ENCODE results near the gene DPH7.
"Not testable (repeated sequence)": the region's sequence is repeated elsewhere in the genome, so short reads cannot be mapped to it uniquely, and the experiment has no call there.

DPH7 gene

GRCh38 chr9:137558127-137558526, 20.6 kb downstream of the DPH7 start (continued):
- TF ChIP-seq BACH2 (CRISPR knock-in tag; IDR thresholded peaks at IDR 0.05; ENCODE audit: borderline replicate concordance), result no peak

DNA sequence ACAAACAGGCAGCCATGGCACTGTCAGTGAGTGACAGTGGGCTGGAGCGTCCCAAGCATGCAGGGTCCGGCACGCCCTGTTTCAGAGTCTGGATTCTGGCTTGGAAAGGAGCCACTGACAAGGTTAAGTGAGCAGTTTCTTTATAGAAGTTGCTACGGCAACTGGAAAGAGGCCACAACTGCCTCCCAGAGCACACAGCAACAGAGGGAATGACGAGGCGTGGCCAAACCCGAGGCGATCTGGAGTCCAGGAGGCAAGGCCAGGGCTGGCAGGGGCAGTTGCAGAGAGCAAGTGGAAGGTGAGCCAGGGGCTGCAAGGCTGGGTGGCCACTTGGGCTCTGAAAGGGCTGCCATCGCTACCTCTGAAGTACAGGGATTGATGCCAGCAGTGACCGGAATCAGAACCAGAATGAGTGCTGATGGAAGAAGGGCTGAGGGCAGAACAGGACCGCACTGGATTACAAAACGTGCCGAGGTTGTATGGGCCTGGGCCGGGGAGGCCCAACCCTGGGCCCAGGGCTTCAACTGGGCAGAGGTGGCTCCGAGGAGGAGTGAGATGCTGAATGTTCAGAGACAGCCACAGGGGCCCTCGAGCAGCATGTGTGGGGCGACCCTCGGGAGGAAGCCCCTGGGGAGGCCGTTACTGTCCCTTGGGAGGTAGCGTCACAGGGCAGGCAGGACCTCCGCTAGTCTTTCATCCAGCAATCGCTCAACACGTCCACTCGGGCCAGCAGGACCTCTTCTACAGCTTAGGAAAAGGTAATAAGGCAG, 22.5 kb downstream of the DPH7 start:
- no peak for TF ChIP-seq GLIS3 (CRISPR knock-in tag; IDR thresholded peaks at IDR 0.05)
- TF ChIP-seq POU6F1 (CRISPR knock-in tag; IDR thresholded peaks at IDR 0.05; ENCODE audit: borderline replicate concordance, low read depth), result no peak
- TF ChIP-seq ZNF8 (CRISPR knock-in tag; IDR thresholded peaks at IDR 0.05), result no peak
- TF ChIP-seq ISL1 (CRISPR knock-in tag; IDR thresholded peaks at IDR 0.05), result no peak
- no peak for TF ChIP-seq CREB5 (CRISPR knock-in tag; IDR thresholded peaks at IDR 0.05; ENCODE audit: low read depth)
- TF ChIP-seq ZFP30 (CRISPR knock-in tag; IDR thresholded peaks at IDR 0.05), result no peak
- TF ChIP-seq RARB (CRISPR knock-in tag; IDR thresholded peaks at IDR 0.05), result no peak
- no peak for ATAC-seq

DNA sequence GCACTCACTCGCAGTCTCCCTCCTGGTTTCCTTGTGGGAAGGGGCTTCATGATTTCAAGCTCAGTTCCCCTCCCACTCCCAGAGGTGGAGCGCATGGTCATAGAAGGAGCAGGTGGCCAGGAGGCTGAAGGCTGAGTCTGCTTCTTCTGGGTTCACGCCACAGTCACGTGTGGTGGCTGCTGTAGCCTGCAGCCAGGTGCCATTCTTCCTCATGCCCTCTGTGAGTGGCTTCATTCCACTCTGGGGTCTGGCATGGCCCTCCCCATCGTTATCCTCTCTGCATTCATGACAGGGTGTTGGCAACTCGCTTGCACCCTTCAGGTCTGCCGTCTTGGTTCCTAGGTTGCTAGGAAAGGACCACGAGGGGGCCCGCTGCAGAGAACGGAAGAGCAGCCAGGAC, 23.5 kb downstream of the DPH7 start:
- no peak for ATAC-seq
- TF ChIP-seq ZFP3 (CRISPR knock-in tag; IDR thresholded peaks at IDR 0.05) (no peak), ZFP30 (CRISPR knock-in tag; IDR thresholded peaks at IDR 0.05) (no peak), POU6F1 (CRISPR knock-in tag; IDR thresholded peaks at IDR 0.05; ENCODE audit: borderline replicate concordance, low read depth) (no peak), SNAI2 (CRISPR knock-in tag; IDR thresholded peaks at IDR 0.05) (no peak), RARB (CRISPR knock-in tag; IDR thresholded peaks at IDR 0.05) (no peak), GLIS3 (CRISPR knock-in tag; IDR thresholded peaks at IDR 0.05) (no peak)

DNA sequence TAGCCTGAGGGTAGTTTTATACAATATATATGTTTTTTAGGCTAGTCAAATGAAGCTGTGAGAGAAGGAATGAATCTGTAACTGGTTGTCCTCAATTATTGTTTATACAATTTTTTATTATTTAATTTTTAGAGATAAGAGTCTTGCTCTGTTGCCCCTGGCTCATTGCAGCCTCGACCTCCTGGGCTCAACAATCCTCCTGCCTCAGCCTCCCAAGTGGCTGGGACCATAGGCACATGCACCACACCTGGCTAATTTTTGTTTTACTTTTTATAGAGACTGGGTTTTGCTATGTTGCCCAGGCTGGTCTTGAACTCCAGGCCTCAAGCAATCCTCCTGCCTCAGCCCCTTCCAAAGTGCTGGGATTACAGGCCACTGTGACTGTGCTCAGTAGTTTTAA, 24.4 kb downstream of the DPH7 start:
- TF ChIP-seq RARB (CRISPR knock-in tag; IDR thresholded peaks at IDR 0.05), result no peak
- TF ChIP-seq ESRRG (CRISPR knock-in tag; IDR thresholded peaks at IDR 0.05), result no peak
- TF ChIP-seq ZNF8 (CRISPR knock-in tag; IDR thresholded peaks at IDR 0.05), result no peak
- no peak for TF ChIP-seq CREB5 (CRISPR knock-in tag; IDR thresholded peaks at IDR 0.05; ENCODE audit: low read depth)
- TF ChIP-seq ARNTL (CRISPR knock-in tag; IDR thresholded peaks at IDR 0.05; ENCODE audit: borderline replicate concordance, low read depth), result no peak
- TF ChIP-seq, protein P1, sequence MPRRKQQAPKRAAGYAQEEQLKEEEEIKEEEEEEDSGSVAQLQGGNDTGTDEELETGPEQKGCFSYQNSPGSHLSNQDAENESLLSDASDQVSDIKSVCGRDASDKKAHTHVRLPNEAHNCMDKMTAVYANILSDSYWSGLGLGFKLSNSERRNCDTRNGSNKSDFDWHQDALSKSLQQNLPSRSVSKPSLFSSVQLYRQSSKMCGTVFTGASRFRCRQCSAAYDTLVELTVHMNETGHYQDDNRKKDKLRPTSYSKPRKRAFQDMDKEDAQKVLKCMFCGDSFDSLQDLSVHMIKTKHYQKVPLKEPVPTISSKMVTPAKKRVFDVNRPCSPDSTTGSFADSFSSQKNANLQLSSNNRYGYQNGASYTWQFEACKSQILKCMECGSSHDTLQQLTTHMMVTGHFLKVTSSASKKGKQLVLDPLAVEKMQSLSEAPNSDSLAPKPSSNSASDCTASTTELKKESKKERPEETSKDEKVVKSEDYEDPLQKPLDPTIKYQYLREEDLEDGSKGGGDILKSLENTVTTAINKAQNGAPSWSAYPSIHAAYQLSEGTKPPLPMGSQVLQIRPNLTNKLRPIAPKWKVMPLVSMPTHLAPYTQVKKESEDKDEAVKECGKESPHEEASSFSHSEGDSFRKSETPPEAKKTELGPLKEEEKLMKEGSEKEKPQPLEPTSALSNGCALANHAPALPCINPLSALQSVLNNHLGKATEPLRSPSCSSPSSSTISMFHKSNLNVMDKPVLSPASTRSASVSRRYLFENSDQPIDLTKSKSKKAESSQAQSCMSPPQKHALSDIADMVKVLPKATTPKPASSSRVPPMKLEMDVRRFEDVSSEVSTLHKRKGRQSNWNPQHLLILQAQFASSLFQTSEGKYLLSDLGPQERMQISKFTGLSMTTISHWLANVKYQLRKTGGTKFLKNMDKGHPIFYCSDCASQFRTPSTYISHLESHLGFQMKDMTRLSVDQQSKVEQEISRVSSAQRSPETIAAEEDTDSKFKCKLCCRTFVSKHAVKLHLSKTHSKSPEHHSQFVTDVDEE (CRISPR knock-in tag; IDR thresholded peaks at IDR 0.05), result no peak
- no peak for TF ChIP-seq SNAI2 (CRISPR knock-in tag; IDR thresholded peaks at IDR 0.05)
- TF ChIP-seq PPARA (CRISPR knock-in tag; IDR thresholded peaks at IDR 0.05; ENCODE audit: borderline replicate concordance), result no peak
- no peak for TF ChIP-seq ZNF565 (CRISPR knock-in tag; conservative IDR thresholded peaks at IDR 0.05; ENCODE audit: low read depth)
- TF ChIP-seq POU6F1 (CRISPR knock-in tag; IDR thresholded peaks at IDR 0.05; ENCODE audit: borderline replicate concordance, low read depth), result no peak
- no peak for TF ChIP-seq CSDC2 (CRISPR knock-in tag; IDR thresholded peaks at IDR 0.05)
- TF ChIP-seq TOX (CRISPR knock-in tag; IDR thresholded peaks at IDR 0.05; ENCODE audit: borderline replicate concordance), result no peak
- no peak for TF ChIP-seq GLIS3 (CRISPR knock-in tag; IDR thresholded peaks at IDR 0.05)
- no peak for ATAC-seq

- not testable (repeated sequence) for ATAC-seq
These were observed 25.1 kb downstream of the DPH7 start for GRCh38 chr9:137553654-137554053.
